Activated T-helper 1 cell treated with anti-CD3 and anti-CD28 coated beads, Interleukin-12 subunit alpha, Interleukin-12 subunit beta, Interleukin-2, Interleukin-4 antibody, amounts not matched to agents 30 ng/mL and 10 ng/mL and 1 ng/mL, durations not matched to agents 14 hours and 24 hours and 36 hours (primary cell): Measurements from ENCODE around the gene TRIM52. TPM values are rescaled to one million over a fixed set of nuclear protein-coding genes. Genes with fewer than 3 reads are reported as not detected.

Source experiments
- DNase-seq: peaks from one replicate; pipeline ENCODE4 v3.0.0; 2021; ENCODE audit warnings: low spot score
- H3K27ac Mint-ChIP-seq: one replicate; pipeline ENCODE4 v1.8.0; 2021; ENCODE audit warnings: mild to moderate bottlenecking, mixed read lengths
- H3K27me3 Mint-ChIP-seq: one replicate; pipeline ENCODE4 v1.8.0; 2022; ENCODE audit warnings: mild to moderate bottlenecking, moderate library complexity, mixed read lengths; ENCODE audit not compliant: insufficient read depth
- H3K36me3 Mint-ChIP-seq: one replicate; pipeline ENCODE4 v1.8.0; 2021; ENCODE audit warnings: low read depth, mixed read lengths
- H3K4me1 Mint-ChIP-seq: one replicate; pipeline ENCODE4 v1.8.0; 2021; ENCODE audit warnings: low read depth, mixed read lengths
- H3K4me3 Mint-ChIP-seq: one replicate; pipeline ENCODE4 v1.8.0; 2021; ENCODE audit warnings: mild to moderate bottlenecking, moderate library complexity, mixed read lengths
- H3K9me3 Mint-ChIP-seq: one replicate; pipeline ENCODE4 v1.8.0; 2021; ENCODE audit warnings: mixed read lengths
- intact Hi-C: fragments of 100-400 bp; cut with micrococcal nuclease; formaldehyde crosslinking; loops from one replicate; pipeline ENCODE4 v1.15.1; 2024
- total RNA-seq: library from RNA; stranded (reverse); gene quantifications from 2 replicates; pipeline ENCODE4 v1.2.3, GENCODE V29; 2022

Gene TRIM52
- total RNA-seq, 1 donor from 2014 or later, result 15.3 TPM

DNA sequence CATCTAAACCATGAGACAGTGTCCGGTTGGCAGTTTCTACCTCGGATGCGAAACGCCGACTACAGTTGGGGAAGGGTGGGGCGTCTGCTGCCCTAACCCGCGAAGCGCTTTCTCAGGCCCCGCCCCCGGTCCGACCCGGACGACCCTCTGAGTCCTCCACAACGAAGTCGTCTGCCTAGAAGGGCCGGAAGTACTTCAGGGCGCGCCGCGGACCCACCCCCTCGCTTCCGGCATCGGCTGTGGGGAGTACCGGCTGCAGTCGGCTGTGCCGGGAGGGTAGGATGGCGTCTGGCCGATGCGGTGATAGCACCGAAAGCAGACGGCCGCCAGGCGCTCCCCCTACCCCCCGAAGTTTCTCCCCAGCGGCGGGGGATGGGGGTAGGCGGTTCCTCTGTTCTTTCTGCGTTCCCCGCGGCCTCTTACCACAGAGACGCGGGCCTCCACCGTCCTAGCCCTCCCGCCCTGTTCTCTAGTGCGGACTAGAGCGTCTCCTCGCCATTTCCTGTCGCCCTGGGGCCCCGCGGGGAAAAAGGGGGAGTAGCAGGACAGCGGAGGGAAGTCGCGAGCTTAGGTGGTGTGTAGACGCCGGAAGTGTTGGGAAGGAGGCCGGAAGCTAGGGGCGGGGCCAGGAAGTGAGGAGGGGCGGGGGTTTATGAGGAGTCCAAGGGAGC, 37.8 kb downstream of the TRIM52 start, which contains the start of gene TRIM41:
TRIM41 (plus strand) TSS at position 224 of the 671 bp plus-strand sequence. CDS start 719 bp downstream, outside the sequence.
- Mint-ChIP-seq H3K27me3 (peaks cover 9% of the 10 kb centered on the region), H3K4me1 (peaks cover 64% of the 10 kb centered on the region), H3K36me3 (peaks cover 2% of the 10 kb centered on the region), H3K4me3 (peak within 1 kb of the TSS; percentile 95), H3K27ac (peak within 1 kb of the TSS; percentile 98), H3K9me3 (no peaks in the 10 kb centered on the region)
- intact Hi-C loops, result loop anchor here (1.0 to 5.0 kb wide), 6 partner anchors 21 to 1601 kb away; partner anchors contain the start of genes HNRNPH1, TRIM52 and ZFP62
- DNase-seq, result peak; percentile 97

- H3K4me3 Mint-ChIP-seq, result peak overlapping the region; percentile 95
- no peak for DNase-seq
- peaks cover 13% of the 10 kb centered on the region for H3K27me3 Mint-ChIP-seq
- H3K36me3 Mint-ChIP-seq, result peaks cover 2% of the 10 kb centered on the region
- intact Hi-C loops, result loop anchor here (1.0 to 5.0 kb wide), 8 partner anchors 15 to 1600 kb away; partner anchors contain the start of genes HNRNPH1, TRIM52 and ZFP62
- H3K27ac Mint-ChIP-seq, result peak overlapping the region; percentile 98
- peaks cover 70% of the 10 kb centered on the region for H3K4me1 Mint-ChIP-seq
- H3K9me3 Mint-ChIP-seq, result no peaks in the 10 kb centered on the region
These were observed 38.3 kb downstream of the TRIM52 start for GRCh38 chr5:181222630-181223057.

- Mint-ChIP-seq H3K4me1 (peaks cover 76% of the 10 kb centered on the region), H3K9me3 (no peaks in the 10 kb centered on the region), H3K27ac (peak overlapping the region; percentile 98), H3K36me3 (peaks cover 2% of the 10 kb centered on the region), H3K4me3 (peak overlapping the region; percentile 95), H3K27me3 (peaks cover 13% of the 10 kb centered on the region)
- peak; percentile 91 for DNase-seq
- intact Hi-C loops, result loop anchor here (1.0 to 5.0 kb wide), 4 partner anchors 15 to 1600 kb away; partner anchors contain the start of genes HNRNPH1 and ZFP62
These were observed 38.9 kb downstream of the TRIM52 start for GRCh38 chr5:181221792-181222629.

DNA sequence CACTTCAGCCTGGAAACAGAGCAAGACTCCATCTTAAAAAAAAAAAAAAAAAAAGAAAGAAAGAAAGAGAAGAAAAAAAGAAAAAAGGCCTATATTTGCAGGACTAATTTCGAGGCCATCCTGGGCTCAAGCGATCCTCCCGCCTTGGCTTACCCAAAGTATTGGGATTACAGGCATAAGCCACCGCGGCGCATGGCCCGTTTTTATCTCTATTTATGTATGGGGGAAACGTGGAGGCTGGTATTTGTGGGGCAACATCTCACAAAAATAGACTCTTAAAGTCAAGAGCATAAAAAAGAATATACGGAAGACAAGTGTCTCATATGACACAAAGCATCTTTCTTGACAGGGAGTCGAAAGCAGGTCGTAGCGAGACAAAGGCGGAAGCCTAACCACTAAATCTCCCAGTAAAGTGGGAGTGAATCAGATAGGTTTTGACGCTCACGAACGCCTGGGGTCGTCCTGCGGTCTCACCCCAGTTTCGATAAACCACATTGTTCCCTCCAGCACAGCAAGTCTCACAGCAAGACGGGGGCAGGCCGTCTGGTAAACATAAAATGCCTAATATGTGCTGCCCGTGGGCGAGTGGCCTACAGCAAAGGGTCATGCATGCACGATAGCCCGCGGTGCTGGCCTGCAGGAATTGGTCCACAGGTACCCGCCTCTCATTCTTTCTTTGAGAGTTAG, 39.7 kb downstream of the TRIM52 start:
- peak overlapping the region; percentile 98 for H3K27ac Mint-ChIP-seq
- H3K4me3 Mint-ChIP-seq, result peak overlapping the region; percentile 95
- no peaks in the 10 kb centered on the region for H3K9me3 Mint-ChIP-seq
- peaks cover 2% of the 10 kb centered on the region for H3K36me3 Mint-ChIP-seq
- no peak for DNase-seq
- H3K27me3 Mint-ChIP-seq, result peaks cover 13% of the 10 kb centered on the region
- intact Hi-C loops, result loop anchor here (5.0 kb wide), 1 partner anchor 1599 kb away; the partner anchor contains the start of gene HNRNPH1
- peaks cover 81% of the 10 kb centered on the region for H3K4me1 Mint-ChIP-seq

DNA sequence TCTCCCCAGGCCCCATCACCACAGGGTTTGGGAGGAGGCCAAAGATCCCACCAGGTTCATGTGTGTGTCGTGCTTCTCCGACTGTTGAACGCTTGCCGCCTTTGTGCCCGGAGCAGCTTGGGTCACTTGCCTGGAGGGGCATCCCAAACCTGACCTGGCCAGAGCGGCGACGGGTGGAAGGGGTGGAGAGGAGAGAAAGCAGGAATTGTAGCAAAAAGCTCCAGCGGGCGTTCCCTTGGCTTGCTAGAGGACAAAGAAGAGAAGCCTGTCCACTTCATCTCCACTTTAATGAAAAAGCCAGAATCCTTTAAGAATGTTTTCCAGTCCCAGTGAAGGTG, 40.8 kb downstream of the TRIM52 start:
- no peak for DNase-seq
- intact Hi-C loops, result loop anchor here (5.0 kb wide), 1 partner anchor 1598 kb away; the partner anchor contains the start of gene HNRNPH1
- no peak overlapping the region for H3K27ac Mint-ChIP-seq
- peaks cover 13% of the 10 kb centered on the region for H3K27me3 Mint-ChIP-seq
- peaks cover 75% of the 10 kb centered on the region for H3K4me1 Mint-ChIP-seq
- peaks cover 2% of the 10 kb centered on the region for H3K36me3 Mint-ChIP-seq
- peak overlapping the region; percentile 26 for H3K4me3 Mint-ChIP-seq
- no peaks in the 10 kb centered on the region for H3K9me3 Mint-ChIP-seq

GRCh38 chr5:181219262-181220177, 41.4 kb downstream of the TRIM52 start:
- no peaks in the 10 kb centered on the region for H3K9me3 Mint-ChIP-seq
- intact Hi-C loops, result loop anchor here (5.0 kb wide), 1 partner anchor 1597 kb away; the partner anchor contains the start of gene HNRNPH1
- peak overlapping the region; percentile 40 for H3K27ac Mint-ChIP-seq
- H3K4me1 Mint-ChIP-seq, result peaks cover 69% of the 10 kb centered on the region
- no peak for DNase-seq
- H3K27me3 Mint-ChIP-seq, result peaks cover 13% of the 10 kb centered on the region
- peaks cover 2% of the 10 kb centered on the region for H3K36me3 Mint-ChIP-seq
- peak overlapping the region; percentile 26 for H3K4me3 Mint-ChIP-seq

- Mint-ChIP-seq H3K9me3 (no peaks in the 10 kb centered on the region), H3K27me3 (peaks cover 13% of the 10 kb centered on the region), H3K36me3 (peaks cover 2% of the 10 kb centered on the region), H3K27ac (peak overlapping the region; percentile 91), H3K4me3 (peak overlapping the region; percentile 87), H3K4me1 (peaks cover 62% of the 10 kb centered on the region)
- DNase-seq, result no peak
- intact Hi-C loops, result loop anchor here (1.0 kb wide), 2 partner anchors 11 to 45 kb away; no protein-coding TSS in a partner anchor
These were observed 42.2 kb downstream of the TRIM52 start for GRCh38 chr5:181218795-181219124.

DNA sequence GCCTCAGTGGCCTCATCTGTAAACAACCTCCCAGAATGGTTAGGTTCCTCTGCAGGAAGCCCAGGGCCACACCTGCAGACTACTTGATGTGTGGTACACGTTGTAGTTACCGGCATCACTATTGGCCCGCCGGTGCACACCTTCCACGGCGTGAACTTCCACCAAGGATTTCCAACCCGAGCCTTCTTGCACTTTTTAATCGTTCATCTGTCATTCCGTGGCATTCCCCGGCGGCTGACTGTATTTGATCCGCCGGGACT, 43.2 kb downstream of the TRIM52 start:
- DNase-seq, result no peak
- Mint-ChIP-seq H3K9me3 (no peaks in the 10 kb centered on the region), H3K27me3 (peaks cover 16% of the 10 kb centered on the region), H3K4me3 (peak overlapping the region; percentile 87), H3K4me1 (peaks cover 58% of the 10 kb centered on the region), H3K36me3 (no peaks in the 10 kb centered on the region), H3K27ac (peak overlapping the region; percentile 91)
- intact Hi-C loops, result loop anchor here (1.0 kb wide), 2 partner anchors 10 to 44 kb away; no protein-coding TSS in a partner anchor

GRCh38 chr5:181217111-181217802, 43.7 kb downstream of the TRIM52 start:
- intact Hi-C loops, result no loop called here
- Mint-ChIP-seq H3K27me3 (peaks cover 16% of the 10 kb centered on the region), H3K9me3 (no peaks in the 10 kb centered on the region), H3K4me1 (peaks cover 53% of the 10 kb centered on the region), H3K4me3 (peak overlapping the region; percentile 87), H3K36me3 (no peaks in the 10 kb centered on the region), H3K27ac (peak overlapping the region; percentile 91)
- DNase-seq, result peak; percentile 41

- Mint-ChIP-seq H3K9me3 (no peaks in the 10 kb centered on the region), H3K4me3 (peak overlapping the region; percentile 82), H3K27ac (peak overlapping the region; percentile 59), H3K4me1 (peaks cover 43% of the 10 kb centered on the region), H3K36me3 (no peaks in the 10 kb centered on the region), H3K27me3 (peaks cover 7% of the 10 kb centered on the region)
- DNase-seq, result peak; percentile 26
- intact Hi-C loops, result no loop called here
These were observed 44.6 kb downstream of the TRIM52 start for GRCh38 chr5:181215997-181216989.
